Limb (tissue), 2 donors: ENCODE results near the gene FCHO1.
"Not testable (repeated sequence)": the region's sequence is repeated elsewhere in the genome, so short reads cannot be mapped to it uniquely, and the experiment has no call there.

ENCODE experiments used
- DNase-seq, 2 donors: peaks; one replicate each; pipeline ENCODE4 v3.0.0-alpha.2; 2016; ENCODE audit errors: extremely low spot score in 2 of 2

The FCHO1 gene

GRCh38 chr19:17762505-17763229 is 11.4 kb downstream of the FCHO1 start:
- peak in 1 of 2 donors; percentile 66 for DNase-seq

- no peak for DNase-seq
Observed at GRCh38 chr19:17764348-17764747, 13.1 kb downstream of the FCHO1 start.

GRCh38 chr19:17765069-17765618 is 13.9 kb downstream of the FCHO1 start:
- no peak for DNase-seq

GRCh38 chr19:17766543-17767131 is 15.4 kb downstream of the FCHO1 start:
- peak in 1 of 2 donors; percentile 76 for DNase-seq

GRCh38 chr19:17767559-17767958 is 16.3 kb downstream of the FCHO1 start:
- no peak for DNase-seq

GRCh38 chr19:17770613-17771012 is 19.3 kb downstream of the FCHO1 start:
- no peak for DNase-seq

GRCh38 chr19:17772172-17772571 is 20.9 kb downstream of the FCHO1 start:
- no peak for DNase-seq

GRCh38 chr19:17775245-17775927 is 24.1 kb downstream of the FCHO1 start:
- no peak for DNase-seq

GRCh38 chr19:17775991-17776803 is 24.9 kb downstream of the FCHO1 start:
- no peak for DNase-seq

- DNase-seq, result not testable (repeated sequence)
Observed at GRCh38 chr19:17777840-17778239, 26.6 kb downstream of the FCHO1 start.

- peak in 1 of 2 donors; percentile 51 for DNase-seq
Observed at GRCh38 chr19:17778251-17778967, 27.1 kb downstream of the FCHO1 start.

GRCh38 chr19:17778968-17779929 is 28.0 kb downstream of the FCHO1 start:
- DNase-seq, result peak in 1 of 2 donors; percentile 48

GRCh38 chr19:17780781-17781180 is 29.5 kb downstream of the FCHO1 start:
- no peak for DNase-seq

GRCh38 chr19:17783721-17784120 is 32.4 kb downstream of the FCHO1 start:
- not testable (repeated sequence) for DNase-seq

- peak; percentile 47 to 81 for DNase-seq
Observed at GRCh38 chr19:17784201-17785008, 33.1 kb downstream of the FCHO1 start.

- no peak for DNase-seq
Observed at GRCh38 chr19:17787274-17787913, 36.1 kb downstream of the FCHO1 start.

- no peak for DNase-seq
Observed at GRCh38 chr19:17788632-17789031, 37.4 kb downstream of the FCHO1 start.
